ENCODE results near the gene PTPRJ.

Gene PTPRJ

GRCh38 chr11:48062649-48063048 lies 82.3 kb downstream of the PTPRJ start:
- no peak for TF ChIP-seq CTCF (IDR thresholded peaks at IDR 0.05; ENCODE audit: low read depth, low read length)
- no peak overlapping the region for H3K4me3 ChIP-seq (ENCODE audit: low read depth, low read length)

DNA sequence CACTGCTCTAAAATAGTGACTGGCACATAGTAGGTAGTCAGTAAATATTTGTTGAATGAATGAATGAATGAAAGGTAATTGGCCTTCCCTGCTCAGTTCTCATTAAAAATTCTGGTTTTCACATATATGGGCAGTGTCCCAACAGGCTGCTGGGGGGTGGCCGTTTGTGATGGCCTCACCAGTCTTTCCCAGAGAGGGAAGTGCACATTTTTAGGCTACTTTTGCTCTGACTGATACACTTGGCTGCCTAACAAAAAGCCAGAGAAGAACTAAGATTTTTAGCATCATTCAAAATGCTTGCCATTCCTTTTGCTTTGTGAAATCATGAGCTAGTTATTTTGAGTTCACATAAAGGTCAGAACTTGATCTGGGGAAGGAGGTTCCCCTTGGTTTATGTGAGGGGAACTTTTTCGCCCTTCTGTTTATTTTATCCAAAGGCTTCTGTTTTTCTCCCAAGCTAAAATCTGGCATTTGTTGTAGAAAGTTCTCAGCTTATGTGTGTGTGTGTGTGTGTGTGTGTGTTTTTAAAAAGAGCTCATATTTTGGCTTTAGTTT lies 83.1 kb downstream of the PTPRJ start:
- H3K4me3 ChIP-seq (ENCODE audit: low read depth, low read length) = no peak overlapping the region
- TF ChIP-seq CTCF (IDR thresholded peaks at IDR 0.05; ENCODE audit: low read depth, low read length) = no peak

DNA sequence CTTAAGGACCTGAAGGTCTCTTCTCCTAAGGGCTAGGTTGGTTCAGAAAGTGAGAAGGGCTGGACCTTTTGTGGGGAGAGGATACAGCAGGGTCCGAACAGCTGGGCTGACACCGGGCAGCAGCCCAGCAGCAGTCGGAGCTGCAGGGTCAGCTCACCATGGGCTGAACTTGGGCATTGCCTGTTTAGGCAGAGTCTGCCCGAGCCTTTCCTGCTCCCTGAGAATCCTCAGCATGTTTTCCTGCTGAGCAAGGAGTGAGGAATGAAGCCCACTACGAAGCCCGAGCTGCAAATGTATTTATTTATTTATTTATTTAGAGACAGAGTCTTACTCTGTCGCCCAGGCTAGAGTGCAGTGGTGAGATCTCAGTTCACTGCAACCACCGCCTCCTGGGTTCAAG lies 83.9 kb downstream of the PTPRJ start:
- H3K4me3 ChIP-seq (ENCODE audit: low read depth, low read length) = peak overlapping the region; percentile 42
- TF ChIP-seq CTCF (IDR thresholded peaks at IDR 0.05; ENCODE audit: low read depth, low read length) = no peak

DNA sequence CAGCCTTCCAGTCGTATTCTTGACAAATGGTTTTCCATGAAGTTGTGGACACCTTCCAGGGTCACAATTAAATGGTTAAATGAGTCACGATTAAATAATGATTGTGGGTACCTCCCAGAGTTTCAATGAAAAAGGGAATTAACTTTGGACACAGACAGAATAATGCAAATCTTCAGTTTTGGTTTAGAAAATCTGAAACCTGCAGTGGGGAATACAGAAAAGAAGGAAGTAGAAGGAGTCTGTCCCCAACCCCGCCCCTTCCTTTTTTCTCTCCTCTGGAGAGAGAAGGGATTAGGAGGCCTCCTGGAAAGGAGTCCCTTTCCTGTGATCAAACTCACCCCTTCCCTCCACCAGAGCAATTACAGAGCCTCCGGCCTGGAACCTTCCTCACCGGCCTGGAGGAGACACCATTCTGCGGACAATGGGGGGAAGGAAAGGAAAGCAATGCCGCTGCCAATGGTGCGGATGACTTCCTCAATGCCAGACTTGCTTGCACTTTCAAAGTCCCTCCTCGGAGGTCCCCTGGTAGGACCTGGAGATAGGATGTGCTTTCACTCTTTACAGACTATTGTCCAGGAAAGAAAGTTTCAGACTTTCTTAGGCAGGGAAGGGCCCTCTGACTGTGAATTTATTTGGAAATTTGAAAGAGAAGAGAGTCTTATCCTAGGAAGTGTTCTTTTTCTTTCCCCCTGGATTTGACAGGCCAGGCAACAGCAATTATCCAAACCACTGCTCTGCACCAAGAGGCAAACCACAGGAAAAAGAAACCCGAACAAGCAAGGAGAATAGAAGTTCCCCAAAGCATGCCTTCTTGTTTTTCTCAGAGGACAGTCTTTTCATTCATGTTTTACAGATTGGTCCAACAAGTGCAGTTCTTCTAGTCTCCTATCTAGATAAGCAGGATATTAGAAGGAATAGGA lies 86.8 kb downstream of the PTPRJ start:
- no peak for TF ChIP-seq CTCF (IDR thresholded peaks at IDR 0.05; ENCODE audit: low read depth, low read length)

GRCh38 chr11:48073031-48073861 lies 92.9 kb downstream of the PTPRJ start:
- no peak for TF ChIP-seq CTCF (IDR thresholded peaks at IDR 0.05; ENCODE audit: low read depth, low read length)
- no peak overlapping the region for H3K4me3 ChIP-seq (ENCODE audit: low read depth, low read length)

More for the DNA sequence above, 86.8 kb downstream of the PTPRJ start:
- no peak overlapping the region for H3K4me3 ChIP-seq (ENCODE audit: low read depth, low read length)

GRCh38 chr11:48074425-48075181 lies 94.2 kb downstream of the PTPRJ start:
- TF ChIP-seq CTCF (IDR thresholded peaks at IDR 0.05; ENCODE audit: low read depth, low read length) = no peak
- no peak overlapping the region for H3K4me3 ChIP-seq (ENCODE audit: low read depth, low read length)
